GM12801 (cell line): ENCODE data around the gene ANO4.

Source experiments
- CTCF ChIP-seq: IDR thresholded peaks from one replicate; pipeline ENCODE4 v1.5.1; 2011; ENCODE audit warnings: control low read depth; ENCODE audit not compliant: insufficient read length; ENCODE audit errors: extremely low read depth

The ANO4 gene

GRCh38 chr12:100956311-100956852 is 161.8 kb downstream of the ANO4 start:
- no peak for TF ChIP-seq CTCF

- TF ChIP-seq CTCF = no peak
These were observed 164.9 kb downstream of the ANO4 start for GRCh38 chr12:100959481-100959880.

DNA sequence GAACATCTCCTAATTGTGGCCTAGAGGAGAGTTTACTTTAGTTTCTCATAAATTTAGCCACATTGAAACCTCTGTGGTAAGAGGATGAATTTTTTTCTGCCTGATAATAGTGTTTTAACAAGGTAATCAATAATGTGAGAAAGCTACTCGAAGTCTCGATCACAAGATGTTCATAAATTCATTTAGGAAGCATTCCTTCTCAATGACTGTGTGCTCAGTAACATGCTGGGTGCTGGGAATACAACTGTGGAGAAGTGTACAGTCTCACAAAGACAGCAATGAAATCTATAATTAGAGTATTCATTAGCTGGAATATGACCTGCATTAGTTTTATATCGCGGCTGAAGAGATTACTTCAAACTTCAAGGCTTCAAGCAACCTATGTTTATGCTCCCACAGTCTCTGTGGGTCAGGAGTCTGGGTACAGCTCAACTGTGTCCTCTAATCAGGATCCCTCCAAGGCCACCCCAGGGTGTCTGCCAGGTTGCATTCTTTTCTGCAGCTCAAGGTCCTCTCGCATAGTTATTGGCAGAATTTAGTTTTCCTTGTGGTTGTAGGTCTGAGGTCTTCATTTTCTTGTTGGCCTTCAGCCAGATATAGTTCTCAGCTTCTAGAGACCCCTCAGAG is 167.6 kb downstream of the ANO4 start:
- TF ChIP-seq CTCF = no peak

DNA sequence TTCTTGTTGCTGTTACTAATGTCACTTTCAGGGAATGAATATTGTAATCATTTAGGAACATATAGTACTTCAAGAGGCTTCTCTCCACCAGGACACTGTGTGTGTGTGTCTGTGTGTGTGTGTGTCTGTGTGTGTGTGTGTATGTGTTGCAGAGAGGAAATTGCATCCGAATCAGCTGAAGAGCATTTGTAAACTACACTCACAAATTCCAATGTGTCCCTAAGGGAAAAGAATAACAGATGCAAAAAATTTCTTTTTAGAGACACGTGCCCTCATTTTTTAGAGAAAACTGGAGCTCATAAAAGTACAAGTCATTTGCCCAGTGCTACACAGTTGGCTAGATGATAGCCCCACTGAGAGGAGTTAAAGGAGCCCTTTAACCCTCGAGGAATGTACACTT is 168.8 kb downstream of the ANO4 start:
- no peak for TF ChIP-seq CTCF

DNA sequence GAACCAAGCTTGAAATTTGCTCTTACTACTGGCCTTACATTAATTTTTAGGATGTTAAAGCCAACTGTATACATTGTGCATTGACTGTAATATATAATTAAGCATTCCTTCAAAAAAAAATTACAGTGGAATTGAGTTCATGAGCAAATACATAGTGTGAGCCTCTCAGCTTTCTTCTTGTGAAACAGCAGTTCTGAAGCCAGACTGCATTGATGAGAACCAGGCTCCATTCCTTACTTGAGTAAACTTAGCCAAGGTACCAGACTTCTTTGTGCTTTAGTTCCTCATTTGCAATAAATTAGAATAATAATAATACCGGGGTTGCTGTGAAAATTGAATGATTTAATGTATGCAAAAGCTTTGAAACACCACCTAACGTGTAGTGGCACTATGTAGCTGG is 169.5 kb downstream of the ANO4 start:
- no peak for TF ChIP-seq CTCF

DNA sequence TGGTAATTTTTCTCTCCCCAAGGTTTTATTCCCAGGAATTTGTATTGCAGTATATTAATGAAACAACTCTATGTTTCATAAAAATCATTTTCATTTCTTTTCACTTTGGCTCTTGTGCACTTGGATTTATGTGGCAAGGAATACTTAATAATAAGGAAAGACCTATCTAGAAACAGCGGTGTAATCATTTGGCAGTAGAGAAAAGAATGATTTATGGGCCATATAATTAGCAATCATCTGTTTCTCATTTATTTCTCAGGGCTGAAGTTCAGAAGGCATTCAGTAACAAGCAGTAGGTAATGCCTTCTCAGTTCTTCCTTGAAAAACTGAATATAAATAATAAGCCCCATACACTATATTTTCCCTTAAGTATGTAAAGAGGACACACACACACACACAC is 172.6 kb downstream of the ANO4 start:
- no peak for TF ChIP-seq CTCF

DNA sequence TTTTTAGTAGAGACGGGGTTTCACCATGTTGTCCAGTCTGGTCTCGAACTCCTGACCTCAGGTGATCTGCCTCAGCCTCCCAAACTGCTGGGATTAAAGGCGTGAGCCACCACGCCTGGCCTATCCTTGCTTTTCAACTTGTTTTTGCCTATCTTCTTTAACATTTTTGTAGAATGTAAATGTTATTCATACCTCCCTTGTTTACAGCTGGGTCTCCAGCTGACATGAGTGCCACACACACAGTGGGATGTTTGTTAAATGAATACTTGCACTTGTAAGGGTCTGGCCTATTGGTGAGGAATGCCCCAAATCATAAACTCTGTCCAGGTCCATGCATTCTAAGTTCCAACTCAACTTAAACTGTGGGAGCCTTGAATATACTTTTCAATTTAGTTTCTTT is 176.3 kb downstream of the ANO4 start:
- no peak for TF ChIP-seq CTCF
